SU-DHL-6 (cell line): ENCODE results near the gene ZNF213.

Experiments
- H2AFZ ChIP-seq: fragments of 200-600 bp; sonication (generic); 2 replicates; pipeline ENCODE4 v1.6.1; 2014; ENCODE audit warnings: low read depth, mild to moderate bottlenecking, moderate library complexity, mixed read lengths, antibody characterized with exemption, low read length; ENCODE audit not compliant: severe bottlenecking
- H3F3A ChIP-seq: fragments of 200-600 bp; shearing (Covaris generic); 2 replicates; pipeline ENCODE4 v1.6.0; 2016; ENCODE audit warnings: antibody characterized with exemption, mild to moderate bottlenecking; ENCODE audit not compliant: insufficient read depth
- H3K27ac ChIP-seq: fragments of 200-600 bp; sonication (generic); 2 replicates; pipeline ENCODE4 v1.5.1; 2016; ENCODE audit warnings: low read depth, mild to moderate bottlenecking, low read length, moderate library complexity, mixed read lengths
- H3K27me3 ChIP-seq: fragments of 200-600 bp; sonication (generic), shearing (Covaris generic); 2 replicates; pipeline ENCODE4 v1.6.0; 2014; ENCODE audit warnings: mild to moderate bottlenecking, low read length
- H3K36me3 ChIP-seq: fragments of 200-600 bp; sonication (generic); 2 replicates; pipeline ENCODE4 v1.6.1; 2014; ENCODE audit warnings: mild to moderate bottlenecking, low read length, mixed read lengths
- H3K4me2 ChIP-seq: fragments of 300-600, 200-600 bp; shearing (Covaris generic), sonication (generic); 2 replicates; pipeline ENCODE4 v1.6.0; 2014; ENCODE audit warnings: low read length, low read depth, mild to moderate bottlenecking; ENCODE audit not compliant: poor library complexity, severe bottlenecking
- H3K4me3 ChIP-seq: fragments of 200-600 bp; sonication (generic); 2 replicates; pipeline ENCODE4 v1.5.1; 2014; ENCODE audit warnings: antibody characterized with exemption, low read length, mild to moderate bottlenecking, mixed read lengths; ENCODE audit not compliant: insufficient read depth, poor library complexity, severe bottlenecking
- H3K79me2 ChIP-seq: fragments of 200-600 bp; sonication (generic); 2 replicates; pipeline ENCODE4 v1.6.1; 2014; ENCODE audit warnings: mild to moderate bottlenecking, low read length, moderate library complexity; ENCODE audit not compliant: insufficient read depth
- H3K9ac ChIP-seq: fragments of 200-600 bp; sonication (generic); 2 replicates; pipeline ENCODE4 v1.7.0; 2014; ENCODE audit warnings: mild to moderate bottlenecking, low read length
- H3K9me2 ChIP-seq: fragments of 200-600 bp; sonication (generic); replicated peaks from 2 replicates; pipeline ENCODE4 v1.6.1; 2014; ENCODE audit warnings: low read length; ENCODE audit not compliant: insufficient read depth
- H3K9me3 ChIP-seq: fragments of 200-600 bp; sonication (generic); 2 replicates; pipeline ENCODE4 v1.6.1; 2014; ENCODE audit warnings: low read length, mixed read lengths; ENCODE audit not compliant: insufficient read depth
- H4K20me1 ChIP-seq: fragments of 200-600 bp; sonication (generic); 2 replicates; pipeline ENCODE4 v1.6.1; 2014; ENCODE audit warnings: low read depth, mild to moderate bottlenecking, antibody characterized with exemption, low read length, moderate library complexity, mixed read lengths
- CTCF ChIP-seq: fragments of 200-600 bp; sonication (generic); IDR thresholded peaks from one replicate; pipeline ENCODE4 v1.5.1; 2017; ENCODE audit warnings: antibody characterized with exemption, mild to moderate bottlenecking, low read length, moderate library complexity; ENCODE audit not compliant: insufficient read depth, poor library complexity, severe bottlenecking
- EZH2phosphoT487 ChIP-seq: fragments of 200-600 bp; sonication (generic), shearing (Covaris generic); conservative IDR thresholded peaks from 2 replicates; pipeline ENCODE4 v1.6.1; 2018; ENCODE audit warnings: mild to moderate bottlenecking, antibody characterized with exemption, low read length, moderate library complexity, mixed read lengths

Gene ZNF213

GRCh38 chr16:3106205-3106928 is 28.5 kb upstream of the ZNF213 start:
- no peaks in the 10 kb centered on the region for H4K20me1 ChIP-seq
- H3K27me3 ChIP-seq, result no peaks in the 10 kb centered on the region
- H3K79me2 ChIP-seq, result no peaks in the 10 kb centered on the region
- H3K9ac ChIP-seq, result peak overlapping the region; percentile 79
- no peaks in the 10 kb centered on the region for H3K36me3 ChIP-seq
- TF ChIP-seq EZH2phosphoT487 (no peak), CTCF (no peak)
- peak overlapping the region; percentile 97 for H3K4me2 ChIP-seq
- H3K27ac ChIP-seq, result peak overlapping the region; percentile 30
- H2AFZ ChIP-seq, result peak overlapping the region; percentile 90
- peak overlapping the region; percentile 75 for H3K4me3 ChIP-seq
- no peaks in the 10 kb centered on the region for H3K9me2 ChIP-seq
- H3K9me3 ChIP-seq, result no peaks in the 10 kb centered on the region
- no peaks in the 10 kb centered on the region for H3F3A ChIP-seq

GRCh38 chr16:3112058-3112880 is 22.6 kb upstream of the ZNF213 start, which contains the start of gene ZNF205:
Gene ZNF205, plus strand, starts transcription at chr16:3112586. Its CDS starts 845 bp downstream, at chr16:3113431.
- Histone ChIP-seq H3F3A (no peaks in the 10 kb centered on the region), H3K4me2 (no peak within 1 kb of the TSS), H3K4me3 (no peak within 1 kb of the TSS), H3K9me3 (no peaks in the 10 kb centered on the region), H3K27ac (no peak within 1 kb of the TSS), H3K27me3 (no peaks in the 10 kb centered on the region), H3K36me3 (no peaks in the 10 kb centered on the region), H3K79me2 (no peaks in the 10 kb centered on the region), H3K9me2 (no peaks in the 10 kb centered on the region), H3K9ac (no peak within 1 kb of the TSS), H4K20me1 (no peaks in the 10 kb centered on the region), H2AFZ (no peak within 1 kb of the TSS)
- TF ChIP-seq CTCF (no peak), EZH2phosphoT487 (no peak)

GRCh38 chr16:3112881-3113574 is 21.8 kb upstream of the ZNF213 start:
- TF ChIP-seq CTCF (no peak), EZH2phosphoT487 (no peak)
- no peaks in the 10 kb centered on the region for H3F3A ChIP-seq
- no peak overlapping the region for H2AFZ ChIP-seq
- H3K27ac ChIP-seq, result no peak overlapping the region
- H3K4me2 ChIP-seq, result no peak overlapping the region
- no peak overlapping the region for H3K9ac ChIP-seq
- H3K9me2 ChIP-seq, result no peaks in the 10 kb centered on the region
- no peaks in the 10 kb centered on the region for H3K27me3 ChIP-seq
- H3K79me2 ChIP-seq, result no peaks in the 10 kb centered on the region
- H4K20me1 ChIP-seq, result no peaks in the 10 kb centered on the region
- no peaks in the 10 kb centered on the region for H3K9me3 ChIP-seq
- H3K36me3 ChIP-seq, result no peaks in the 10 kb centered on the region
- no peak overlapping the region for H3K4me3 ChIP-seq
